Hematopoietic multipotent progenitor cell treated with erythropoietin and hydrocortisone succinate and interleukin-3 and kit ligand, for 15 days (in vitro differentiated cells): ENCODE data around the gene PRODH2.
"Not testable (repeated sequence)": the region's sequence is repeated elsewhere in the genome, so short reads cannot be mapped to it uniquely, and the experiment has no call there.

ENCODE experiments used
- DNase-seq: peaks from one replicate; pipeline ENCODE4 v3.0.0-alpha.2; 2015; ENCODE audit warnings: low spot score

PRODH2 gene

DNA sequence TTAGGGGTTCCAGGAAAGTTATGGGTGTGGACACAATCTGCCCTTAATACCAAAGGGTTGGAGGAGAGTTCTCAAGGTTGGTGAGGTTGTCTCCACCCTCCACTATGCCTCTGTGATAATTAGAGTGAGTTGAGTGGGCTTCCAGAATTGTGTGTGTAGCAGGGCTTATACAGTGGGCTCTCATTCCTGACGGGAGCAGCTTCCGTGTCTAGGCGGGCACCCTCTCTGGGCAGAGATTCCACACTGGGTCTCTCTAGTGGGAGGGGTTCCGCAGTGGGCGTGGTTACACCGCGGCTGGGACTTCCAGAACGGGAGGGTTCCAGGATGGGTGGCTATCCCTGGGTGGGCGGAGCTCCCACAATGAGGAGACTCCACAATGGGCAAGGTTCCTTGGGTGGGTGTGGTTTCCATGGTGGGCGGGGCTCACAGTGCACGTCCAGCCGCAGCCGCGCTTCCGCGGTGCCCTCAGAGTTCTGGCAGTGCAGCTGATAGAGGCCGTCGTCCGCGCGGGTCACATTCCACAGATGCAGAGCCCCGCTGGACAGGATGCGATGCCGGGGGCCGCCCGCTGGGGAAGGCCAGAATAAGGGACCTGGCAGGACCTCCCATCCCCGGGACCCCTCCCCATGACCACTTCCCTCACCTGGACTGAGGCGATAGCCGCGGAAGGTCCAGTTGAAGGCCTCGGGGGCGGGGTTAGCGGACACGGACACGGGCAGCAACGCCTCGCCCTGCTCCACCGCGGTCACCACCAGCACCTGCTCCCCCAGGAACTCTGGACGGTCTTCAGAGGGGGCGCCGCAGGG is 31.2 kb upstream of the PRODH2 start:
- DNase-seq = peak; percentile 7

DNA sequence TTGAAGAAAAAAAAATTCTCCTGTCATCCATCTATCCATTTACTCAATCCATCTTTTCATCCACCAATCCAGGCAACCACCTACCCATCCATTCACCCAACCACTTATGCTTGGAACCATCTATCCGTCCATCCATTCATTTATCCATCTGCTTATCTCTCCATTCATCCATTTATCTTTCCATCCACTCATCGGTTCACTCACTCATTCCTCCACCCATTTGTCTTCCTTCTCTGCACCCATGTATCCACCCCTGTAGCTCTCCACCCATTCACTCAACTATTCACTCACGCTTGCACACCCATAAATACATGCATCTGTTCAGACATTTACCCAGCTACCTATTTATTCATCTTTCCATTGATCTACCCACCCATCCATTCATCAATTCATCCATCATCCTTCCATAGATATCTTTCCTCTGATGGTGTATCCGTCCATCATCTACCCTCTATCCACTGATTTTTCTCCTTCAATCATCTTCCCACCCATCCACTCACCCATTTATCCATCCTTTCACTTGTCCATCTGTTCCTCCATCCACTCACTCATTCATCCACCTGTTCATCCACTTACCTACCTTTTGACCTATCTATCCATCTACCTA is 30.1 kb upstream of the PRODH2 start:
- DNase-seq = no peak

DNA sequence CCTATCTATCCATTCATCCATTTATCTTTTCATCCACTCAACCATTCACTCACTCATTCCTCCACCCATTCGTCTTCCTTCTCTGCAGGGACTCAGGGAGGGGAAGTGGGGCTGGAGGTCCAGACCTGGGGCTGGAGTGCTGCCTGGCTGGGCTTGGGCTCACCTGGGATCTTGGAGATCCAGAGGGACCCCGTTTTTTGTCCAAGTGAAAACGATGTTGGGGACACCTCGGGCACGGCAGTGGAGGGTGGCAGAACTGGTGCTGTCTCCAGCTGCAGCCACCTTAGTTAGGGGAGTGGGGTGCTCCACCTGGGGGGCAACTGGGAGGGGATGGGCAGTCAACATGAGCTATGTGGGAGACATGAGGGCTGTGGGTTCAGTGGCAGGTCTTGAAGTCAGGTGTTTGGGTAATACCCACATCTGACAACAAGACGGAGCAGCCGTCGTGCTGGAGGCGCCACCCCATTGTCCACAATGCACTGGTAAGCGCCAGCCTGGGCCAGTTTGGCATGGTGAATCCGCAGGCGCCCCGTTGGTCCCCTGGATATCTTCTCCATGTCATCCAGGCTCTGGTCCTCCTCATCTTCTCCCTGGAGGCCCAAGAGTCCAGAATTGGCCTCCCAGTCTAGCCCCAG is 29.4 kb upstream of the PRODH2 start:
- no peak for DNase-seq

DNA sequence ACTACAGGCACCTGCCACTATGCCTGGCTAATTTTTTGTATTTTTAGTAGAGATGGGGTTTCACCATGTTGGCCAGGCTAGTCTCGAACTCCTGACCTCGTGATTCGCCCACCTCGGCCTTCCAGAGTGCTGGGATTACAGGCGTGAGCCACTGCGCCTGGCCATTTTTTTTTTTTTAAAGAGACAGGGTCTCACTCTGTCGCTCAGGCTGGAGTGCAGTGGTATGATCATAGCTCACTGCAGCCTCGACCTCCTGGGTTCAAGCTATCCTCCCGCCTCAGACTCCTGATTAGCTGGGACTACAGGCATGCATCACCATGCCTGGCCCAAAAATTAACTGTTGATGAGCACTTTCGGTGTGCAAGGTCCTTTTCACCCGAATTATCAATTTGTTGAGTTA is 23.5 kb upstream of the PRODH2 start:
- DNase-seq = not testable (repeated sequence)

DNA sequence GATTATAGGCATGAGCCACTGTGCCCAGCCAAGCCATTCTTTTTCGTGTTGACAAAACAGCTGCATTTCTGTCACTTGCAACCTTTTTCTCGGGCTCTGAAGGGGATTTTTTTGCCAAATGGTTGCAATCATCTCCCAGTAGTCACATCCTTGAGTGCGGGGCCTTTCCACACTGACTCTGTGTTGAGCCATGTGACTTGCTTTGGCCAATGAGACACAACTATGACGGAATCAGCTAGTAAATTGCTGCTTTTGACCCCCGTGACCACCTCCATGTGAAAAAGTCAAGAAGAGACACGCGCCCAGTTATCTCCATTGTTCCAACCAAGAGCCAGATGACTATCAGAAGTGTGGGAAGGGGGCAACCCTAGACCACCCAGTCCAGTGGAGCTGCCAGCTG is 21.3 kb upstream of the PRODH2 start:
- DNase-seq = no peak

DNA sequence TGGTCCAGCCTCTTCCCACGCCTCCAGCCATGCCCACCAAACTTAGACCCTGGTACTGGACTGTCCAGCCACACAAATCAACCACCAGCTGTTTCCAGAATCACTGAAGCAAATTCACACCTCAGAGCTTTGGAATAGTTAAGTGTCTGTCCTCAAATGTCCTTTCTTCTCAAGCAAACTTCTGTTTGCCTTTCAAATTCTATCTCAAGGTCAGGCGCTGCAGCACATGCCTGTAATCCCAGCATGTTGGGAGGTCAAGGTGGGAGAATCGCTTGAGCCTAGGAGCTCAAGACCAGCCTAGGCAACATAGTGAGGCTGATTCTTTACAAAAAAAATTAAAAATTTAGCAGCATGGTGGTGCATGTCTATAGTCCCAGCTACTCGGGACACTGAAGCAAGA is 19.4 kb upstream of the PRODH2 start:
- no peak for DNase-seq

DNA sequence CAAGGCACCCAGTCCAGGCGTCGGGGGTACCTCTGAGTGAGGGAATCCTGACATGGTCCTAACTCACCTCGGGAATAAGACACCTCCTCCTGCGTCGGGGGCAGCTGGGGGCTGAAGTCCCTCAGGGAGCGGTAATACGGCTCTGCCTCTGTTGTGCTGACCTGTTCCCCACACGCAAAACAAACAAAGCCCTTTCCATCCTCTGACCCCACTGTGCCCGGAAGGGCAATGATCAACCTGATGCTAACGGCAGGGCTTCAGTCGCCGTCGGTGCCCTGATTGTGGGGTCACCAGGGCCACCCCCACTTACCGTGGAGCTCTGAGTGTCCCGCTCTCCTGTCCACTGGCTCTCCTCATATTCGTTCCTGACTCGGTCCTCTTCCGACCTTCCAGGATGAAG is 18.3 kb upstream of the PRODH2 start:
- no peak for DNase-seq

DNA sequence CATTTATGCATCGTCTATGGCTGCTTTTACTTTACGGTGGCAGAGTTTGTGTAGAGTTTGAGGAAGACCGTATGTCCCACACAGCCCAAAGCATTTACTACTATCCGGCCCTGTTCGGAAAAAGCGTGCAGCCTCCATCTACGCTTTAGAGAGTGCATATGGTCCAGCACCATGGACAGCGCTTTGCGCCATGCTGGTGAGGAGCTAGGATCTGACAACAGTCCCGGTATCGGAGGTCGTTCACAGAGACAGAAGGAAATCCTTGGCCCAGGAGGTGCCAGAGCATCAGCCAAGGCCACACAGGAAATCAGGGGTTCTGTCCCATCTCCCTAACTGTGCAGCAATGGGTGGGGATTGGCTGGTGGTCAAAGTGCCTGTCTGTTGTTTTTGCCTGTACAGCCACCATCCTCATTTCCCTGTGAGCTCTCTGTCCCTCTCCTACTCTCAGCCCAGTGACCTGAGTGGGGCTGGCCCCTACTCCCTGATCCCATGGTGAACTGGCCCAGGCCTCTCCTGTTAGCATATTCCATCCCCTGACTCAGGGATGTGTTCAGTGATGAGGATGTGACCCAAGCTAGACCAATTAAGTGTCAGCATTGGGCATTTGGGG is 16.2 kb upstream of the PRODH2 start:
- peak; percentile 7 for DNase-seq

DNA sequence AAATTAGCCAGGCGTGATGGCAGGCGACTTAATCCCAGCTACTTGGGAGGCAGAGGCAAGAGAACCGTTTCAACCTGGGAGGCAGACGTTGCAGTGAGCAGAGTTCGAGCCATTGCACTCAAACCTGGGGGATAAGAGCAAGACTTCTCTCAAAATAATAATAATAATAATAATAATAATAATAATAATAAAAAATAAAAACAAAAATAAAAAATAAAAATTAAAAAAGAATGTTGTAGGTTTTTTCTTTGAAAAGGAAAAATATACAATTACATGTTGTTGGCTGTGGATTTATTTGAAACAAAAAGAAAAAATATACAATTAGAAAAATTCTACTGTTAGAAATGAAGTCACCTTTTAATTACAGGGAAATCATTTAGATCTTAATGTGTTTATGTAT is 11.5 kb upstream of the PRODH2 start:
- DNase-seq = no peak

DNA sequence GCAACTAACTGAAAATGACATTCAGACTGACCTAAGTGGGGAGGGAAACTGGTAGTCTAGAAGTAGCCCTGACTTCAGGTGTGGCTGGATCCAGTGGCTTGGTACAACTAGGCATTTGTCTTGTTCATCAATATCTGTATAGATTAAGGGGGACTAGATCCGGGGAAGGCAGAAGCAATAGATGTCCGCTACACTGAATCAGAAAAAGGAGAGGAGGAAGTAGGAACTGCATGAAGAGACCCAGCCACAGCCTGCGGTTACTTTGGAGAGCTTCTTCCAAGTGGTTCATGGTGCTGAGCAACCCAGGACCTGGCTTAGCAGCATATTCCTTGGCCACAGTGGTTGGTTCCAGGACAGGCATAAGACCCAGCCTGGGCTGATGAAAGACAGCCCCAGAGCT is 9.9 kb upstream of the PRODH2 start:
- no peak for DNase-seq

DNA sequence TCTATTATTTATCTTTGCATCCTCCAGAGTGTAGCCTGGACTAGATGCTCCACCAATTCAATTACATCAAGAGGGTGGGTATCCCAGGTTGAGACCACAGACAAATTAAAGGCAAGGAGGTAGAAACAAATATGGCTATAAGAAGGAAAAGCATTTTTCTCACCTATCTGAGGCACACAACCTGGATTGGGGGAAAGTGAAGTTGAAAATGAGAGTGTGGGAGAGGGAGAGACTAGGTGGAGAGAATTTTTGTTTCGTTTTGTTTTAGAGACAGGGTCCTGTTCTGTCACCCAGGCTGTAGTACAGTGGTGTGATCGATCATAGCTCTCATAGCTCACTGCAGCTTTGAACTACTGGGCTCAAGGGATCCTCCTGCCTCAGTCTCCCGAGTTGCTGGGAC is 5.8 kb upstream of the PRODH2 start:
- DNase-seq = no peak

DNA sequence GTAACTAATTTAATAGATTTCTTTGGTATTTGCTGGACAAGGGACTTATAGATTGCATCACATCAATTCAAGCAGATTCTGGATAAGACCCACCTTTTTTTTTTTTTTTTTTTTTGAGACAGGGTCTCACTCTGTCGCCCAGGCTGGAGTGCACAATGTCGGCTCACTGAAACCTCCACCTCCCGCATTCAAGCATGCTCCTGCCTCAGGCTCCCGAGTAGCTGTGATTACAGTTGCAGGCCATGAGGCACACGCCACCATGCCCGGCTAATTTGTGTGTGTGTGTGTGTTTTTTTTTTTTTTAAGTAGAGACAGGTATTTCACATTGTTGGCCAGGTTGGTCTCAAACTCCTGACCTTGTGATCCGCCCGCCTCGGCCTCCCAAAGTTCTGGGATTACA is 4.2 kb upstream of the PRODH2 start:
- no peak for DNase-seq

DNA sequence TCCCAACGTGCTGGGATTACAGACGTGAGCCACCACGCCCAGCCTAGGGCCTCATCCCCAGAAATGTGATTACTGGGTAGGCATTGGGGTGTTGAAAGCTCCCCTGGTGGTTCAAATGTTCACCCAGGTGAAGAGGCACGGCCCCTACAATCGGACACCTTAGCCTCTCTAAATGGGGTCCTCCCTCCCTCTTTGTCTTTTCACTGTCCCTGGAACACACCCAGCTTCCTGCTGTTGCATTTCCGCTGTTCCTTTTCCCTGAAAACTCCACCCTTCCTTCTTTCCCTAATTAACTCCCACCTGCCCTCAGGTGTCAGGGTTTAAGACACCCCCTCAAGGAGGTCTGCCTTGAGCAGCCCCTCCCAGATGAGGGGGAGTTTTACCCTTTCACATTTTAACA is 3.6 kb upstream of the PRODH2 start:
- DNase-seq = no peak

DNA sequence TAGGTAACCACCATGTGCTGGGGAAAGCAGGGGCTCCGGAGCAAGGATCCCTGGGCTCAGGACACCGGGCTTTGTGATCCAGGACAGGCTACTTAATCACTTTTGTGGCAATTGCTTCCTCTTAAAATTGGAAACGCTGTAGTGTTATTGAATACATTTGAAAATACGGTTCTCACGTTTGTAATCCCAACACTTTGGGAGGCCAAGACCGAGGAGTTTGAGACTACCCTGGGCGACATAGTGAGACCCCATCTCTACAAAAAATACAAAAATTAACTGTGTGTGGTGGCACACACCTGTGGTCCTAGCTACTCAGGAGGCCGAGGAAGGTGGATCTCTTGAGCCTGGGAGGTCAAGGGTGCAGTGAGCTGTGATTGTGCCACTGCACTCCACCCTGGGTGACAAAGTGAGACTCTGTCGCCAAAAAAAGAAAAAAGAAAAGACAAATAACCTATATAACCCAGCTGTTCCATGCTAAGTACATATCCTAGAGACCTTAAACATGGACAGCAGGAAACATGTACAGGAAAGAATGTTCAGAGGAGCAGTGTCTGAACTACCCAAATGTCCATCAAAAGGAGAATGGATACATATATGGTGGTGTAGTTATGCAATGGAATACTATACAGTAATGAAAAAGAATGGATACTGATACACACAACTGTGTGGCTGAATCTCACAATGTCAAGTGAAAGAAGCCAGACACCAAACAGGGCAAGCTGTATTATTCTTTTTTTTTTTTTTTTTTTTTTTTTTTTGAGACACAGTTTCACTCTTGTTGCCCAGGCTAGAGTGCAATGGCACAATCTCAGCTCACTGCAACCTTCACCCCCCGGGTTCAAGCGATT is 622 bp upstream of the PRODH2 start:
- no peak for DNase-seq

DNA sequence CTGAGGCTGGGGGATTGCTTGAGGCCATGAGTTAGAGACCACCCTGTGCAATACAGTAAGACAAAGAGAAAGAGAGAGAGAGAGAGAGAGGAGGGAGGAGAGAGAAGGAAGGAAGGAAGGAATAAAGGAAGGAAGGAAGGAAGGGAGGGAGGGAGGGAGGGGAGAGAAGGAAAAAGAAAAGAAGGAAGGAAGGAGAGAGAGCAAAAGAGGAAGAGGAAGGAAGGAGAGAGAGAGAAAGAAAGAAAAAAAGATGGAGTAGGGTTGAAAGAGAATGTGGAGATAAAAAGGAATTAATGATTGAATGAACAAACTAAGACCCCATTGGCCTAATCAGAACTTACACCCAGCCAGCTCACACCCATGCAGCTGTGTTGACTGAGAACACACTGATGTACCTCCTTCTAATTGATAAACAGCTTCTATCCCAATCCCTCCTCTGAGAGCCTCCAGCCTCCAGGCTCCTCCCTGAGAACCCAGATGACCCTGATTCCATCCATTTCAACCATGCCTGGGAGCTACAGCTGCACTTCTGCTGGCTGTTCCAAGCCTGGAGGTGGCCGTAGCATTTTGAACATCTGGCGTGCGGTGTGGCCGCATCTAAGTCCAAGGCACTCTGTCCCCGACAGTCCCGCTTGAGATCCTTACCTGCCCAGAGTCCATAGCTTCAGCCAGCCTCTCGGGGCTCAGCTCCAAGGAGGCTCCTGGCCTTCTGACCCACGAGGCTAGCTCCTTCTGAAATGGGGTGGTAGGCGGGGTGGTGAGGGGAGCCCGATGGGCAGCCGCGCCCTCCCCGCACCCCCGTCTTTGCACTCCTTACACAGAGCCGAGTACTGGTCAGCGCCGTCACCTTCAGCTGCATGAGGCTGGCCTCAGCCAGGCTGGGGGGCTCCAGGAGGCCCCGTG is 1.1 kb downstream of the PRODH2 start:
- DNase-seq = no peak

DNA sequence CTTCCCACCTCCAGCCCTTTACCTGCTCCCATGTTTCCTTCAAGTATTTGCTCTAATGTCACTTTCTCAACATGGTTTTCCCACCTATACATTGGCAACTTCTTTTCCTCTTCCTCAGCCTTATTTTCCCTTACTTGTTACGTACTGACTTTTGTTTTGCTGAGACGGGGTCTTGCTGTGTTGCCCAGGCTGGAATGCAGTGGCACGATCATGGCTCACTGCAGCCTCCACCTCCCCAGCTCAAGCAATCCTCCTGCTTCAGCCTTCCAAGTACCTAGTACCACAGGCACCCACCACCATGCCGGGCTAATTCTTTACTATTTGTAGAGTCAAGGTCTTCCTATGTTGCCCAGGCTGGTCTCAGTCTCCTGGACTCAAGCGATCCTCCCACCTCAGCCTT is 5.0 kb downstream of the PRODH2 start:
- no peak for DNase-seq

DNA sequence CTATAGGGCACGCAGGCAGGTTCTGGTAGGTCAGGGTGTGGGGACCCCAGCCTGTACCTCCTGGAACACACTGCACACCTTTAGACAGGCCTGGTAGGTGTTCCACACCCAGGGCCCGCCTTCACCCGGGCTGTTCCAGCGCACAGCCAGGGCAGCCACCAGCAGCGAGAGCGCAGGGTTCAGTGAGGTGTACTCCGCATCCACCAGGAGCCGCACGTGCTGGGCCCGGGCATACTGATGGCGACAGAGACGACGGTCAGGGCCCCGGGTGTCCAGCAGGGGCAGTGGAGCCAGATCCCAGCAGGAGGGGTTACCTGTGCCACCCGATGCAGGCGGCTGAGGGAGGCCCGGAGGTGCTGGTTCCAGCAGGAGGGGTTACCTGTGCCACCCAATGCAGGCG is 6.0 kb downstream of the PRODH2 start:
- no peak for DNase-seq

DNA sequence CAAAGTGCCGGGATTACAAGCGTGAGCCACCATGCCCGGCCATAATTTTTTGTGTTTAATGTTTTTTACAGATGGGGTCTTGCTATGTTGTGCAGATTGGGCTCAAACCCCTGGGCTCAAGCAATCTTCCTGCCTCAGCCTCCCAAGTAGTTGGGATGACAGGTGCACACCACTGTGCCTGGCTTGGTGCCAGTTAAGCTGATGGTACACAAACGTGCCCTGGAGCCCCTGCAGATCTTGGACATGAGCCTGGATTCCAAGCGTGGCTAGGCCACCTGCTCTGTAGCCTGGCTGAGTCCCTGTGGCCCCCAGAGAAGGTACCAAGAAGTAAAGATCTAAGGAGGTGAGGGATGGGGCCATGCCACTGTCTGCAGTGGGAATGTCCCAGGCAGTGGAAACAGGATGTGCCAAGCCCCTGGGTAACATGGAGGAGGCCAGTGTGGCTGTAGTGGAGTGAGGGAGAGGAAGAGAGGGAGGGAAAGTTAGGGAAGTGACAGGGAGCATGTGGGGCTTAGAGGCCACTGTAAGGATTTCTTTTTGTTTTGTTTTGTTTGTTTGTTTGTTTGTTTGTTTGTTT is 7.0 kb downstream of the PRODH2 start:
- DNase-seq = no peak

DNA sequence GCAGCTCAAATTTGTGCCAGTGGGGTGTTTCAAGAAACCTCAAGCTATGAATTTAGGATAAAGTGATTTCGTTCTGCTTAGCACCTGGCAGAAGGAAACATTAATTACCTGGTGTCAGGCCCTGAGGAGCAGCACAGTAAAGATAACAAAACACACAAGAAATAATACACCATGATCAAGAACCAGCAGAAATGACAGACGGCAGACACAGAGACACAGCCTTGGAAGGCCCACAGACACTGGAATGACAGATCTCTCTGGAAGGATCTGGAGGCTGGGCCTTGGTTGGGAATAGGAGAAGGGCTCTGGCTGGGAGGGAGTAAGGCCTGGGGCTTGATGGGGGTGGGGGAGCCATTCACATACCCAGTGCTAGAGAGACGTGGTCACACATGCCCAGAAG is 10.8 kb downstream of the PRODH2 start:
- no peak for DNase-seq

DNA sequence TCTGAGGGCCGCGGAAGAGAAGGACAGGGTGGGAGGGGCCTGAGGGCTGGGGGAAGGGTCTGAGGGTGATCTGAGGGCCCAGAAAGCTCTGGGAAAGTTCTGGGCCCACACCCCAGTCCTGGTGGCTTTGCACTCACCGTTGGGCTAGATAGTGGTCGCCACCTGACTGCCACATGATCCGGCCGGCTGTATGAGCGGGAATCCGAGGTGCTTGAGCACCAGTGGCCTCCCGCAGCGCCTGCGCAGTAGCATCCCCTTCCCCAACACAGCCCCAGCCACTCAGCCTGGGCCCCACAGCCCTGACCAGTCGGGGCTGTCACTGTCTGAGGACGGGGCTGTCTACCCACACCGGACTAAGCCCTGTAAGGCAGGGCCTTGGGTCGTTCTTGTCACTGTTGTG is 15.0 kb downstream of the PRODH2 start:
- no peak for DNase-seq
